ENCODE measurements around the gene UTP25.
"Not testable (repeated sequence)": the region's sequence is repeated elsewhere in the genome, so short reads cannot be mapped to it uniquely, and the experiment has no call there.

UTP25 gene

GRCh38 chr1:209871430-209871829, 43.7 kb downstream of the UTP25 start:
- DNase-seq (ENCODE audit: low spot score), result no peak

DNA sequence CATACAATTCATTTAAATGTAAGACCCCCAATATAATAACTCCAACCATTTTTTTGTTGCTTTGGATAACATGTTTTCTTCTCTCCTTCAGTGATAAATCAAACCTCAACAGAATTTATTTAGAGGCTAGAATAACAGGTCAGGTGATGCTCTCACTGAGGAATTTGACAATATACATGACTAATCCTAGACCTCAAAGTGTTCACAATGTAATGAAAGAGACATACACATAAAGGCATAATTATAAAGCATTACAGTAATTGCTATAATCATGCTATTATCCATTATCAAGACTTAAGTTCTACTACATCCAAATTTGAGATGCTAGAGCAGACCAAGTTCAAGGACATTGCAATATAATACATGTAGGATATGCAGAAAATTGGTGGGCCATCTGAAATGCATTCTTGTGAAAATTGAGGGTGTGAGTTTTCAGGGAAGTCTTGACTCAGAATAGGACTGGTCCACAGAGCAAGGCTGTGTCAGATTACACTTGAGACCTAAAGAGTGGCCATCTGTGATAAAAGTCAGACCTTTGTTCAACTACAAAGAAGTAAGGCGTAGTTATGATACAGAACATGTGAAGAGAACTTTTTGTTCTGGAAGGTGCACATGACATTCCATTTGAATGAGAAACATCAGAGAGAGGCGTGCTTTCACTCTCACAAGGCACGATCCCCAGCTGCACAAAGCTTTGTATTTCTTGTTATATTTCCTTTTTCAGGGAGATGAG, 45.5 kb downstream of the UTP25 start:
- DNase-seq (ENCODE audit: low spot score), result no peak

DNA sequence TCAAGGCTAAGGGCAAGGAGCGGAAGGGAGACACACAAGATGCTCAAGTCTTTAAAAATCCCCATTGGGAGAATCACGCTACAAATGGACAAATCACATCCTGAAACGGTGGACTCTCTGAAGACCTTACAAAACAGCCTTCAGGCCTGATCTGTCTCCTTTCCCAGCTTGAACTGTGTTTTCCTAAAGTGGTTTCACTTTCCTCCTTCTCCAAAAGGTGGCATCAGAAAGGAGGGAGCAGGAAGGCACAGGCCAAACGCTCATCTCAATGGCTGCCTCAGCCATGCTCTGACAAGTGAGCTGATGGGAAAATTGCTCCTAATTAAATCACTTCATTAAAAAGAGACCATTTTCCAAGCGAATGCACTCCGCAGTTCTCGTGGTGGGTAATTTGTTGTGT, 47.7 kb downstream of the UTP25 start:
- DNase-seq (ENCODE audit: low spot score), result no peak

GRCh38 chr1:209876078-209876800, 48.5 kb downstream of the UTP25 start:
- DNase-seq (ENCODE audit: low spot score), result no peak

- no peak for DNase-seq (ENCODE audit: low spot score)
These were observed 49.5 kb downstream of the UTP25 start for GRCh38 chr1:209877087-209877764.

DNA sequence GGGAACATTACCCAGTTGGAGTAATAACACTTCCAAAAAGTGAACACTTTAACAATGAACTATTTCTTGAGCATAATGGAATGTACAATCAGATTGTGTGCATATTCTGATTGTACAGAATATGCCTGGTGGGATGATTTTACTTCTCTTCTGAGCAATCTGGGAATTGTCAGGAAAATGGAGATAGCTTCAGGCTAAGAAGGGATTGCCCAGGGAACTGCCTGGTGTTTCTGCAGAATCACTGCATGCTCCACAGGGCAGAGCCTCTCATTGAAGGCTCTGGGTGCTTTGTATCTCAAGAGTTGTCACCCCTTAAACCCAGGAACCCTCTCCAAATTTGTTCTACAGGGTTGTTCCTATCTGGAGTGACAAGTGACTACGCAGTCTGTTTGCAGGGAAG, 51.2 kb downstream of the UTP25 start:
- DNase-seq (ENCODE audit: low spot score), result no peak

- no peak for DNase-seq (ENCODE audit: low spot score)
These were observed 51.8 kb downstream of the UTP25 start for GRCh38 chr1:209879539-209879938.

DNA sequence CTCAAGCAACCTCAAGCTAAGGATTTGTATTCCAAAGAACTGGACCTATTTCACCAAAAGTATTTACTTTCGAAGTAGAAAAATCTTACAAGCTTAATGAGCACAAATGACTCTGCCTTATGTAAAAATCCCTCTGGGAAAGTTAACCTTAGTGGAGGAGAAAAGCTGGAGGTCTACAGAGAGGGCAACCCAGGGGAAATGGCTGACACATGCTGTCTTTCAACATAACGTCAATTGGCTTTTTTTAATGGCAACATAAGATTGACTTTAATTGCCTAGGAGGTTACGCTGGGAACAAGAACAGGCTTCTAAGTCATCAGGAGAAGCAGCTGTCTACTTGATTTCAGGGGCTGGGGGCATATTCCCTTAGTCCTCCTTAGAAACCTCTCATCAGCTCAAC, 52.3 kb downstream of the UTP25 start:
- no peak for DNase-seq (ENCODE audit: low spot score)

GRCh38 chr1:209881619-209882018, 53.8 kb downstream of the UTP25 start:
- DNase-seq (ENCODE audit: low spot score), result no peak

DNA sequence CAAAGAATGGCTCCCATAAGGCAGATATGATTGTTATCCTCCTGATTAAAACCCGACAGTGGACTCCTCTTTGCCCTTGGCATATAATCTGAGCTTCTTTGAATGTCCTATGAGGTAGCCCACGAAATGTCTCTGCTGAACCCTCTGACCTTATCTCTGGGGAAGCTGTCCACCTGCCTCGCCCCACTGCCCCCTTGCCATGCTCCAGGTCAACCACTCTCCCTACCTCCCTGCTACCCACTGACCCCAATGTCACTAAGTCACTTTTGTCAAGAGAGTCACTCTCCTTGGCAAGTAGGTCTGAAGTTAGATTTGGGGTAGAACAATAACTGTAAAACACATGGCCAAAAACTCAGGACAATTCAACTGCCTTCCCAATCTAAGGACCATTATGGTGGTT, 54.5 kb downstream of the UTP25 start:
- DNase-seq (ENCODE audit: low spot score), result no peak

DNA sequence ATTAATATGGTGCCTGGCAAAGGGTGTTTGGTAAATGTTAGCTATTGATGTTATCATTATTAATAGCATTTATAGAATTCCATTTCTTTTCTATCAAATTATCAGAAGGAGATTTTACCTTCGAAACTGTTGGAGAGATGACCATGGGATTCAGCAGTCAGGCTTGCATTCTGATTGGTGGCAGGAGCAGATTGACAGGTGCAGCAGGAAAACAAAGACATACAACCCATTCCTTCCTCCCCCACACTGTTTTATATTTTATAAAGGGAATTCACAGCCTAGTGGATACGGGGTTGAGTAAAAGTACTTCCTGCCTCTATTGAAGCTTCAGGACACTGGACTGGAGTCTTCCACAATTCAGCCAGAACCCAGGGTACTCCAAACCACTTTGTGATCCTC, 55.2 kb downstream of the UTP25 start:
- no peak for DNase-seq (ENCODE audit: low spot score)

- no peak for DNase-seq (ENCODE audit: low spot score)
These were observed 55.7 kb downstream of the UTP25 start for GRCh38 chr1:209883341-209883971.

GRCh38 chr1:209884249-209884648, 56.5 kb downstream of the UTP25 start:
- no peak for DNase-seq (ENCODE audit: low spot score)

- peak; percentile 34 for DNase-seq (ENCODE audit: low spot score)
These were observed 56.9 kb downstream of the UTP25 start for GRCh38 chr1:209884665-209885117.

DNA sequence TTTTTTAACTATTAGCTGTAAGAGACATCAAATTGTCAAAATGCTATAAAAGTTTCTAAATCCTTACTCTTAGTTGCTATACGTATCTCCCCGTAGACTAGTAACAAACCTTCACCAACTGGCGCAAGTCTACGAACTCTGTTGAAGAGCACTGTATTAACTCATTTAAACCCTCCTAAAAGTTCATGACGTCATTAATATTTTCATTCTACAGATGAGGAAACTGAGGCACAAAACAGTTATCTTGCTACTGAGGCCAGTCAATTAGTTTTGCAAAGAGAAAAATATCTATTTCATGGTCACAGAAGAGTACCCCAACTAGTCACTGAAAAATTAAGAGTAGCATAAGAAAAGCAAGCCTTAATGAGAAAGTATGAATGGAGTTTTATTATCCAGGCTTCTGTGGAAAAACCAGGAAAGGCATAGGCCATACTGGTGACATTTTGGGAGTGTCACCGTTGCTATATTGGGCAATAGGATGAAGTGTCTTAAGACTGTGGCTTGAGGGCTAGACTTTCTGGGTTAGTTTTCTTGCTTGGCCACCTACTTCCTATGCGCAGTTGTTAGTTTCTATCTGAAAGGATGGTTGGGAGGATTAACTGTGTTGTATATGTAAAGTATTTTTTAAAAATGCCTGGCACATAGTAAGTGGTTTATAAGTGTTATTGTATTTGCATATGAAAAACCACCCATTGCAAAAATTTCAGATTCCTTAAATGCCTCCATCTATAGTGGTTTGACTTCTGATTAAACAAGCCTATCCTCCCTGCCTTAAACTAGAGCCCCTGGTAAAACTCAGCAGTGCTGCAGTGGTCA, 57.8 kb downstream of the UTP25 start:
- DNase-seq (ENCODE audit: low spot score), result no peak

DNA sequence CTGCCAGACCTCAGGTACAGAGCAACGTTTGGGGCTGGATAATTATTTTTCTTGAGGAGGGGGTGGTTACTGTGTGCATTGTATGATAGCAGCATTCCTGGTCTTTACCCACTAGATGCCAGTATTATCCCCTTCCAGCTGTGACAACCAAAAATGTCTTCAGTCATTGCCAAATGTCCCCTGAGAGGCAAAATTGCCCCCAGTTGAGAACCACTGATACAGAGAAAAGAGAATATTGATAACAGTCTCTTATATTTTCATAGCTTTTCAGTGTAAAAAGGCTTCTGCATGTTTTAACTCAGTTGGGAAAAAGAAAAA, 58.4 kb downstream of the UTP25 start:
- DNase-seq (ENCODE audit: low spot score), result no peak

- not testable (repeated sequence) for DNase-seq (ENCODE audit: low spot score)
These were observed 60.7 kb downstream of the UTP25 start for GRCh38 chr1:209888291-209889076.

DNA sequence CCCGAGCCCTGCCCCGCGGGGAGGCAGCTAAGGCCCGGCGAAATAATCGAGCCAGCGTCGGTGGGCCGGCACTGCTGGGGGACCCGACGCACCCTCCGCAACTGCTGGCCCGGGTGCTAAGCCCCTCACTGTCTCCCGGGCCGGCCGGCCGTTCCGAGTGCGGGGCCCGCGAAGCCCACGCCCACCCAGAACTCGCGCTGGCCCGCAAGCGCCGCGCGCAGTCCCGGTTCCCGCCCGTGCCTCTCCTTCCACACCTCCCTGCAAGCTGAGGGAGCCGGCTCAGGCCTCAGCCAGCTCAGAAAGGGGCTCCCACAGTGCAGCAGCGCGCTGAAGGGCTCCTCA, 61.3 kb downstream of the UTP25 start:
- no peak for DNase-seq (ENCODE audit: low spot score)

DNA sequence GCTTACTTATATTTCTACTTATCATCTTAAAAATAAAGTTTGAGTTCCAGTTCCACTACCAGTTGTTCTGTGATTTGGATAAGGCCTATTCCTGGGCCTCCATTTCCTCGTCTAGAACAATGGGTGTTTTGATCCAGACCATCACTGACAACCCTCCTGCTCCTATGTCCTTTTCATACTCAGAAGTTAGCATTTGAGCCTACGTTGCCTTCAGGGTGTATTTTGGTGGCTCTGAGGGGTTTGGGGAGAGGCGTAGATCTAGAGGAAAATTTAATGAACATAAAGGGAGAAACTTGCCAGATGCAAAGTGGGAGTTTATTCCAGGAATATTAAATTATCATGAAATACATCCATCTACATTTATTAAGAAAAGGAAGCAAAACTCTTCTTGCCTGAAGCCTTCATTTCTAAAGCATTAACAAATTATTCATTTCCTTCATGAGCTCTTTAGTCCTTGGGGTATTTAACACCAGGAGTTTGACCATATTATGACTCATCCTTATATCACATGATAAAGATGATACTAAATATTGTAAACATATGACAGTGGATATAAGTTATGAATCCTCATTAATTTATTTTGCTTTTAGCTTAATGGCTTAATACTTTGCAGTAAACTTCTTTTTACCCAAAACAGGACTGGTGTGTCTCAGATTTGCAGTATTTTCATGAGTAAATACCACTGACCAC, 63.0 kb downstream of the UTP25 start:
- no peak for DNase-seq (ENCODE audit: low spot score)

DNA sequence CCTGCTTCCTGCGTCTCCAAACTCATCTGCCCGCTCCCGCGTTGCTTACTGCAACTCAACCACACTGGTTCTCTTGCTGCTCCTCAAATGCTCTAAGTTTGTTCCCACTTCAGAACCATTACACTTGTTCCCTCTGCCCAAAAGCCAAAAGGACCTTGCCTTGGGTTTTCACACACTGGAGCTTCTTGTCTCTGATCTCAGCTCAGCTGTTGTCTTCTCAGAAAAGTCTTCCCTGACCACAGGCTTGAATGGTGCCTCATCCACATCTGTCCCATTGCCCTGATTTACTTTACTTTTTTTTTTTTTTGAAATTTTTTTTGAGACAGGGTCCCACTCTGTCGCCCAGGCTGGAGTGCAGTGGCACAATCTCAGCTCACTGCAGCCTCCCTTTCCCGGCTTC, 66.0 kb downstream of the UTP25 start:
- no peak for DNase-seq (ENCODE audit: low spot score)

GRCh38 chr1:209895709-209896108, 67.9 kb downstream of the UTP25 start:
- no peak for DNase-seq (ENCODE audit: low spot score)
